ENCODE data around the gene CD300A.
"Not testable (repeated sequence)": the region's sequence is repeated elsewhere in the genome, so short reads cannot be mapped to it uniquely, and the experiment has no call there.

Gene CD300A

DNA sequence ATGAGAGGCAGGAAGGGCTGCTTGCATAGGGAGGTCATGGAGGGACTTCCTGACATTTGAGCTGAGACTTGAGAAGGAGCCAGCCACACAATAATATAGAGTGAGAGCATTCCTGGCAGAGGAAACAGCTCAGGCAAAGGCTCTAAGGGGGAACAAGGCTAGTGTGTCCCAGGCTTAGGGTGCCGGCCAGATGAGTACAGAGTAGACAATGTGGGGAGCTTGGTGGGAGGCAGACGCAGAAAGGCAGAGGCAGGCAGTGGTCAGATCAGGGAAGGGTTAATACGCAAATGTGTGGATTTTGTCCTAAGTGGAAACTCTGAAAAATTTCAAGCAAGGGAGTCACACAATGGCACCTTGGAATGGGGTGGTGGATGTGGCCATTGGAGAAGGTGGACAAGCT lies 33.6 kb downstream of the CD300A start:
- no peak overlapping the region for H3K27ac ChIP-seq
- TF ChIP-seq ZFX (IDR thresholded peaks at IDR 0.05) (no peak), CTCF (conservative IDR thresholded peaks at IDR 0.05) (no peak)

DNA sequence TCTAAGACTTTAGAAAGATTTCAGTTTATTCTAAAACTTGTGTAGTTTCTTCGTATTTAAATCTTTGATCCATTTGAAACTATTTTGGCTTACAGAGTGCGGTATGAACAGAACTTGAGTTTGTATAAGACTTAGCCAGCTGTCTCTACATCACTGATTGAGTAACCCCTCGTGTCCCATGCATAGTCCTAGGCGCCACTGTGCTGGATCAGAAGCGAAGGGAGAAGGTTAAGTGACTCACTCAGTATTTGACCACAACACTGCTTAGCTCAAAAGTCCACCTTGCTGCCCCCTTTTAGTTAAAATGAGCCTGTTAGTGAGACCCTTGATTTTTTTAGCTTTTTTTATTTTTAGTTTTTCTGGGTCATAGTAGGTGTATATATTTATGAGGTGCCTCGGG lies 36.4 kb downstream of the CD300A start:
- H3K27ac ChIP-seq: no peak overlapping the region
- TF ChIP-seq ZFX (IDR thresholded peaks at IDR 0.05) (no peak), CTCF (conservative IDR thresholded peaks at IDR 0.05) (no peak)

GRCh38 chr17:74503949-74504348 lies 37.5 kb downstream of the CD300A start:
- H3K27ac ChIP-seq: not testable (repeated sequence)

GRCh38 chr17:74508156-74508555 lies 41.7 kb downstream of the CD300A start:
- no peak overlapping the region for H3K27ac ChIP-seq
- TF ChIP-seq ZFX (IDR thresholded peaks at IDR 0.05) (no peak), CTCF (conservative IDR thresholded peaks at IDR 0.05) (no peak)

DNA sequence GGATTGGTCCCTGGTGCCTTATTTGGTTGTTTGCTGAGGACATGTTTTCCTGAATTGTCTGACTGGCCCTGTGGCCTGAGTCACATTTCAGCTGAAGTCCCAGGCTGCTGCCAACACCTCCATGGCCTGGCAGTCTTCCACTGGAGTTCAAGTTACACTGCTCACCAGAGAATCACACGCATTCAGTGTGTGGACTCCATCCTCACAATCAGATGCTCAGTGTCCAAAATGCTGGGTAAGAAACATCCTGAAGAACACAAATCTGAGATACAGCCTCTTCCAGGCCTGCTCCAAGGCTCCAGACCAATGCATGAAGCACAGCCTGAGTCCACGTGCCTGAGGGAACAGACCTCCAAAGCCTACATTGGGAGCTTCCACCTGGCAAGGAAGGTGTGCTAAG lies 45.6 kb downstream of the CD300A start:
- TF ChIP-seq ZFX (IDR thresholded peaks at IDR 0.05): no peak
- no peak for TF ChIP-seq CTCF (conservative IDR thresholded peaks at IDR 0.05)
- H3K27ac ChIP-seq: no peak overlapping the region

DNA sequence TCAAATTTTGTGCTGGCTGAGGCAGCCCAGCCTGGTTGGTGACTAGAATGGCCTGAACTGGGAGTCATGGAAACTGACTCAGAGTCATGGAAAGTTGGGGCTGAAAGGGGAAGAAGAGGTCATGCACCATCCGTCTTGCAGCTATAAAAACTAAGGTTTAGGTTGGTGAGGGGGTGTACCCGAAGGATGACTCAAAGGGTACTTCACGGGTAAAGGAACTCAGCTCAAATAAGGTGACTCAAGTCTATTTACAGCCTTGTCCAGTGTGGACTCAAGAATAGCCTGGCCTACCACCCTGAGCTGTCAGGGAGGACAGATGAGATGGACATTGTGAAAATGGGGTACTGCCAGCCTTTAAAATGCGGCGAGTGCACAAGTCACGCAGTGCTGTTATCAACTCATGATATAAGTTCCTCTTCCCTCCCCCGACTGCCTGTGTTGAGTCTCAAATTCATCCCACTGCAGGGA lies 46.2 kb downstream of the CD300A start:
- no peak for TF ChIP-seq CTCF (conservative IDR thresholded peaks at IDR 0.05)
- no peak for TF ChIP-seq ZFX (IDR thresholded peaks at IDR 0.05)
- no peak overlapping the region for H3K27ac ChIP-seq

- no peak overlapping the region for H3K27ac ChIP-seq
- TF ChIP-seq ZFX (IDR thresholded peaks at IDR 0.05) (no peak), CTCF (conservative IDR thresholded peaks at IDR 0.05) (no peak)
Measured at GRCh38 chr17:74513987-74514631, 47.7 kb downstream of the CD300A start.

DNA sequence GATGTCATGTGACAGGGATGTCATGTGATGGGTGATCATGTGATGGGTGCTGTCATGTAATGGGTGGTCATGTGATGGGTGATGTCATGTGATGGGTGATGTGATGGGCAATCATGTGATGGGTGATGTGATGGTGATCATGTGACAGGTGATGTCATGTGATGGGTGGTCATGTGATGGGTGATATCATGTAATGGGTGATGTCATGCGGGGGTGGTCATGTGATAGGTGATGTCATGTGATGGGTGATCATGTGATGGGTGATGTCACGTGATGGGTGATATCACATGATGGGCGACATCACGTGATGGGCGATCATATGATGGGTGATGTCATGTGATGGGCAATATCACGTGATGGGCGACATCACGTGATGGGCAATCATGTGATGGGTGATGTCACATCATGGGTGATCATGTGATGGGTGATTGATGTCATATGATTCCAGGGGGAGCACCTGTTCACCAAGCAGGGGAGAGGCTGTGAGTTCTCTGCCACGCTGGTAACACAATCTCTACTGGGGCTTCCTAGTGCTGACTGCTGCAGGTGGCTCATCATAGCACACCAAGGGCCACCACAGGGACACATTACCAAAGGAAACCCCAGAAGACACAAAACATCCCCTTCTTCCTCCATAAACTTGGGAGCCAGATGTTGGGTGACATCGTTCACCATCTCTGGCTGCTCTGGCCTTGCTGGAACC lies 48.3 kb downstream of the CD300A start:
- TF ChIP-seq ZFX (IDR thresholded peaks at IDR 0.05) (no peak), CTCF (conservative IDR thresholded peaks at IDR 0.05) (no peak)
- H3K27ac ChIP-seq: no peak overlapping the region

Data from C4-2B (cell line).